Right forelimb (tissue), 1 donor: ENCODE measurements around the gene ENO2.
"Not testable (repeated sequence)": the region's sequence is repeated elsewhere in the genome, so short reads cannot be mapped to it uniquely, and the experiment has no call there.

Experiments used
- DNase-seq: peaks from one replicate; pipeline ENCODE4 v3.0.0-alpha.2; 2018

Gene ENO2

GRCh38 chr12:6886206-6886999, 28.0 kb upstream of the ENO2 start:
- DNase-seq: not testable (repeated sequence)

- DNase-seq: no peak
Observed at GRCh38 chr12:6887460-6887859, 26.9 kb upstream of the ENO2 start.

- no peak for DNase-seq
Observed at GRCh38 chr12:6888360-6888759, 26.0 kb upstream of the ENO2 start.

GRCh38 chr12:6888794-6889193, 25.6 kb upstream of the ENO2 start:
- not testable (repeated sequence) for DNase-seq

- DNase-seq: not testable (repeated sequence)
Observed at GRCh38 chr12:6889775-6890573, 24.4 kb upstream of the ENO2 start.

- peak; percentile 99 for DNase-seq
Observed at GRCh38 chr12:6890789-6891645, 23.4 kb upstream of the ENO2 start.

GRCh38 chr12:6891646-6892001, 22.8 kb upstream of the ENO2 start:
- no peak for DNase-seq

GRCh38 chr12:6892683-6893082, 21.7 kb upstream of the ENO2 start:
- not testable (repeated sequence) for DNase-seq

GRCh38 chr12:6894321-6894720, 20.1 kb upstream of the ENO2 start:
- no peak for DNase-seq

- no peak for DNase-seq
Observed at GRCh38 chr12:6896846-6897435, 17.4 kb upstream of the ENO2 start.

GRCh38 chr12:6899427-6899826, 15.0 kb upstream of the ENO2 start:
- DNase-seq: no peak

- DNase-seq: no peak
Observed at GRCh38 chr12:6899837-6900519, 14.4 kb upstream of the ENO2 start.

- no peak for DNase-seq
Observed at GRCh38 chr12:6902448-6902847, 11.9 kb upstream of the ENO2 start.

GRCh38 chr12:6903722-6904121, 10.7 kb upstream of the ENO2 start:
- DNase-seq: no peak

GRCh38 chr12:6904280-6905276, 9.8 kb upstream of the ENO2 start, which contains the start of gene LRRC23:
LRRC23 (plus strand) TSS chr12:6904822; CDS start chr12:6905634, 812 bp downstream.
- peak; percentile 98 for DNase-seq

GRCh38 chr12:6905414-6906040, 8.9 kb upstream of the ENO2 start:
- no peak for DNase-seq

- not testable (repeated sequence) for DNase-seq
Observed at GRCh38 chr12:6908141-6908540, 6.2 kb upstream of the ENO2 start.

- no peak for DNase-seq
Observed at GRCh38 chr12:6909421-6910145, 4.8 kb upstream of the ENO2 start.

- DNase-seq: no peak
Observed at GRCh38 chr12:6912164-6912935, 2.0 kb upstream of the ENO2 start.
